Lung microvascular endothelial cell (primary cell): ENCODE data around the gene AFF3. TPM values are rescaled to one million over a fixed set of nuclear protein-coding genes. Genes with fewer than 3 reads are reported as not detected.

ENCODE experiments used
- total RNA-seq: library from RNA; depleted of rRNA; stranded (reverse); fragments of >200 nt; gene quantifications from 2 replicates; pipeline ENCODE4 v1.2.1, GENCODE V29; 2014

The AFF3 gene
- total RNA-seq, 1 donor from 2014 or later, result under 0.01 TPM

Other genes with a start within 250 kb of the AFF3 start
- under 0.01 TPM in 1 of 2 replicates, not detected in the other for gene LONRF2, start 179.9 kb upstream of the AFF3 start, total RNA-seq